ENCODE measurements around the gene PGAM1. TPM values are rescaled to one million over a fixed set of nuclear protein-coding genes. Genes with fewer than 3 reads are reported as not detected.
"Not testable (repeated sequence)": the region's sequence is repeated elsewhere in the genome, so short reads cannot be mapped to it uniquely, and the experiment has no call there.

PGAM1 gene
- 143 TPM for total RNA-seq

DNA sequence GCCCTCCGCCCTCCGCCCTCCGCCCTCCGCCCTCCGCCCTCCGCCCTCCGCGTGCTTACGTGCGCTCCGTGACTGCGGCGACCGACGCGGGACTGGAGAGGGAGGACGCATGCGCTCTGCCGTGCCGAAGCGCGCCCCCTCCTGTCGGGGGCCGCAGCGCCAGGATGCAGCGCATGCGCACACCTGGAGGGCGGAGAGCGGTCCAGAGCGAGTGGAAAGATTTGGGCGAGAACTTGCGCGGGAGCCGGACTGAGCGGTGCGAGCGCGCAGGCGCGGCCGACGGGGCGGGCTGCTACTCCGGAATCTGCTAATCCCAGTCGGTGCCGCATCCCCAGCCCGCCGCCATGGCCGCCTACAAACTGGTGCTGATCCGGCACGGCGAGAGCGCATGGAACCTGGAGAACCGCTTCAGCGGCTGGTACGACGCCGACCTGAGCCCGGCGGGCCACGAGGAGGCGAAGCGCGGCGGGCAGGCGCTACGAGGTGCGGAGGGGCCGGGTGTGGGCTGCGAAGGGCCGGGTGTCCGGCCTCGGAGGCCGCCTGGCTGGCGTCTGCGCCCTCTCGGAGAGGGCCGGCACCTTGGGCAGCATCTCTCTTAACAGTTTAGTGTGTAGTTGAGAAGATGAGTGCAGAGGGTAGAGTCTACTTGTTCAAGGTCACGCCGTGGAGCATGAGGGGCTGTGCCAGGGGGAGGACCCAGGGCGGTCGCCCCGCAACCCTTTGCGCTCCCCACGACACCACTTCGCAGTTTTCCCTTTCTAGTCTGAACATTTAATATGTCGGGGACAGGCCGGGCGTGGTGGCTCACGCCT, at the start of gene PGAM1:
PGAM1 (plus strand) TSS at position 228 of the 812 bp plus-strand sequence; CDS start at position 345, 117 bp downstream.
- DNase-seq (ENCODE audit: low spot score in 2 of 2) (peak; percentile 99), FAIRE-seq (no peak)

DNA sequence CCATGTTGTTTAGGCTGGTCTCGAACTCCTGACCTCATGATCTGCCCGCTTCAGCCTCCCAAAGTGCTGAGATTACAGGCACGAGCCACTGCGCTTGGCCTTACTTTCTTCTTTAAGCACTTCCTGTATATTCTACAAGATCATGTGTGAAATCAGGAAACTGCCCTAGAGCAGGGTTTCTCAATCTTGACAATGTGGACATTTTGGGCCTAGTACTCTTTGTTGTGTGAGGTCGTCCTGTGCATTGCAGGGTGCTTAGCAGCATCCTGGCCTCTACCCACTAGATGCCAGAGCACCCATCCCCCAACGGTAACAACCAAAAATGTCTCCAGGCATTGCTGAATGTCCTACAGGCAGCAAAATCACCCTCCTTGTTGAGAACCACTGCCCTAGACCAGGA, 49.6 kb upstream of the PGAM1 start:
- FAIRE-seq: no peak
- no peak for DNase-seq (ENCODE audit: low spot score in 2 of 2)

- DNase-seq (ENCODE audit: low spot score in 2 of 2) (no peak), FAIRE-seq (no peak)
Observed at GRCh38 chr10:97378933-97379921, 46.8 kb upstream of the PGAM1 start.

- no peak for DNase-seq (ENCODE audit: low spot score in 2 of 2)
- no peak for FAIRE-seq
Observed at GRCh38 chr10:97380516-97380915, 45.5 kb upstream of the PGAM1 start.

DNA sequence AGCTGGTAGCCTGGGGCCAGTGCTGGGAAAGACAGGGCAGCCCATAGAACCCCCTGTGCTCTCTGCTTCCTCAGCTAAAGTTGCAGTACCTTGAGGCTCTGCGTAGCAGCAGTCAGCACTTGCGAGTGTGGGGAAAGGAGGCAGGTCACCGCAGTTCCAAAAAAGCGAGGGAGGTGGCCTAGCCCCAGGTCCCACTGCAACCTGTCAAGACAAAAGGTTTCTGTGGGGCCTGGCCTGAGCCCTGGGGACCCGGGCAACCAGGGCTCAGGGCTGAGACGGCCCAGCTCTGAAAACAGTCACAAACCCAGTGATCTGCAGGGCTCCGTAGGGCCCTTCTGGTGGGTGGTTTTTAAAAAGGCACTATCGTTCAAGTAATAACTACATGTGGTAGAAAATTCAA, 44.4 kb upstream of the PGAM1 start:
- FAIRE-seq (no peak), DNase-seq (ENCODE audit: low spot score in 2 of 2) (no peak)

DNA sequence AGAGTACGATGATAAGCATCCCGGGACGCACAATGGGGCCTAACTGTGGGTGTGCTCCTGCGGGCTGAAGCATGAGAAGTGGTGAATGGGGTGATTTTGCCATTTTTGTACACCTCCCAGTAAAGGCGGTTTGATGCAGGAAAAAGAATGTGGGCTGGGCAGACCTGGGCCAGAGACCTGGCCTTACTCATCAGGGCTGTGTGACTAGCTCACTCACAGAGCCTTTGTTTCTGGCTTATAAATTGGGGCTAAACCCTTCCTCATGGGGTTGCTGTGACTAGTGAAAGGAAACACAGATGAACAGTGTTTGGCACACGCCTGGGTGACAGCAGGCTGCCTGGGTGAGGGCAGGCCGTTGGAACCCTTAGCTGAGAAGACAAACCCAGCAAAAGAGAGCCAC, 42.8 kb upstream of the PGAM1 start:
- DNase-seq (ENCODE audit: low spot score in 2 of 2) (no peak), FAIRE-seq (no peak)

- FAIRE-seq (no peak), DNase-seq (ENCODE audit: low spot score in 2 of 2) (no peak)
Observed at GRCh38 chr10:97384156-97384555, 41.8 kb upstream of the PGAM1 start.

- DNase-seq (ENCODE audit: low spot score in 2 of 2): no peak
- FAIRE-seq: no peak
Observed at GRCh38 chr10:97384641-97385040, 41.4 kb upstream of the PGAM1 start.

DNA sequence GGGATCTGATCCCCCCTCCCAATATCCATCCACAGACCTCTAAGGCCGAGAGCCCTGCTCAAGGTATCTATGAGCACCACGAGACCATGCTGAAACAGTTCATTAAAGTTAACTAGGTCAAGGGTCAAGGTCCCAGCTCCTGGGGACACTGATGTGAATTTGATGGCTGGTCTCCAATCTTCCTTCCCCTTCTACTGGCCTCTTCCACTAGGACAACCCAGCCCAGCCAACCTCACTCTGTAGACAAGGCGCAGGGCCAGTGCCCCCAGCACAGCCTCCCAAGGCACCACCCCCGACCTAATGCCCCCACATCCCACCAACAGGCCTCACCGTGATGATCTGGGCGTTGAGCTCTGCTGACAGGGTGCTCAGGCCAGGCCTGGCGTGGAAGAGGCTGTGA, 40.4 kb upstream of the PGAM1 start:
- DNase-seq (ENCODE audit: low spot score in 2 of 2) (no peak), FAIRE-seq (no peak)

DNA sequence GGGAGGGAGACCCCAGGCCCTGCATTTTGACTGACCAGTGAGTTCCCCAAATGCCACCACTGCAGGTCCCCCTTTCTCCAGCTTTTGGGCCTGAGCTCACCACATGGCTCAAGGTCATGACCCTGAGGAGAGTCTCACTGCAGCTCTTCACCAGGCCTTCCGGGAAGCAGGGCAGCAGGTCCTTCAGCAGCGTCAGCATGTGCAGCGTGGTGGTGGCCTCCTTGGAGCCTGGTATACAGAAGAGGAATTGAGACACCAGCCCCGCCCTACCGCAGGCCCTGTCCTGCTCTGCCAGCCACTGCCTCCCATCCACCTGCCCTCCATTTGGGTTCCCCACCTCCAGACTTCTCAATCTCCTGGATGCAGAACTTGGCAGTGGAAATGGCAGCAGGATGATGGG, 37.8 kb upstream of the PGAM1 start:
- DNase-seq (ENCODE audit: low spot score in 2 of 2): no peak
- FAIRE-seq: no peak

- FAIRE-seq (no peak), DNase-seq (ENCODE audit: low spot score in 2 of 2) (no peak)
Observed at GRCh38 chr10:97390091-97390490, 35.9 kb upstream of the PGAM1 start.

GRCh38 chr10:97393034-97393573, 32.9 kb upstream of the PGAM1 start:
- no peak for DNase-seq (ENCODE audit: low spot score in 2 of 2)
- no peak for FAIRE-seq

DNA sequence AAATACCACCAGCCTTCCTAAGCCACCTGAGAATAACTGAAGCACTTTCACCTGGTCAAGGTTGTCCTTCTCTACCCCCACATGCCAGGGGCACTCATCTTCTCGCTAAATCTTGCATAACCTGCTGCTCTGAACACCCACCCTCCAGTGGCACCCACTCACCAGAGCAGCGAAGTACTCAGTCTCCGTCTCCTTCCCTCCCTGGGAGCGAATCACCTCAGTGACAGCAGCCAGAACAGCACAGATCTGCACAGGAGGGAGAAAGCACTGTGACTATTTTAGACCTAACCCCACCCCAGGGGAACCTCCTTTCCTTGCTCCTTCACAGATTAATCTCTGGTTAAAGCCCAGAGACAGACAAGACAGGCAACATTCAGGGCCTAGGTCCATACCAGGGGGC, 29.9 kb upstream of the PGAM1 start:
- DNase-seq (ENCODE audit: low spot score in 2 of 2) (no peak), FAIRE-seq (no peak)

DNA sequence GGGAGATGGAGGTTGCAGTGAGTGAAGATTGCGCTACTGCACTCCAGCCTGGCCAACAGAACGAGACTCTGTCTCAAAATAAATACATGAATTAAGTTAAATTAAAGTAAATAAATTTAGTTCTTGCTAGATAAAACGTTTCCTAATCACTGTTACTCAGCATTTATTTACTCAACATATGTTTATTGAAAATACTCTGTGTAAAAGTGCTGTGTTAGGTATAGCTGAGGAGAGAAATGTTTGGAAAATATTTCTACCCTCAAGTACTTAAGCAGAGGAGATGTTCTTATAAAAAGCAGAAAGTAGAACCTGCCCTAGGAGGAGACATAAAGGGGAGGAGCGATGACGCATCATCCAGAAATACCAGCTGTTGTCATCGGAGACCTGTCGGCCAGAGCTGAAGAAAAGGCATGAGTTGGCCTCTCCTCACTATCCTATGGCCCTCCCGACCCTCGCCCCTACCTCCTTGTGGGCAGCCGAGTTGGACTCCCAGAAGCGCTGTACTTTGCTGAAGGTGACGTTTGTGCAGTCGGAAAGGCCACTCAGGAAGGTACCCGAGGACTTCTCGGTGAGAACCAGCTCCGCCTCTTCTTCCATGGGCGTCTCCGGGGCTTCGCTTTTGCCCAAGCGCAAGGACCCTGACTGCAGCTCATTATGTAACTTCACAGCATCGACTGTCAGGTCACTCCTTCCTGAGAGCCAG, 26.0 kb upstream of the PGAM1 start:
- FAIRE-seq: no peak
- DNase-seq (ENCODE audit: low spot score in 2 of 2): no peak

DNA sequence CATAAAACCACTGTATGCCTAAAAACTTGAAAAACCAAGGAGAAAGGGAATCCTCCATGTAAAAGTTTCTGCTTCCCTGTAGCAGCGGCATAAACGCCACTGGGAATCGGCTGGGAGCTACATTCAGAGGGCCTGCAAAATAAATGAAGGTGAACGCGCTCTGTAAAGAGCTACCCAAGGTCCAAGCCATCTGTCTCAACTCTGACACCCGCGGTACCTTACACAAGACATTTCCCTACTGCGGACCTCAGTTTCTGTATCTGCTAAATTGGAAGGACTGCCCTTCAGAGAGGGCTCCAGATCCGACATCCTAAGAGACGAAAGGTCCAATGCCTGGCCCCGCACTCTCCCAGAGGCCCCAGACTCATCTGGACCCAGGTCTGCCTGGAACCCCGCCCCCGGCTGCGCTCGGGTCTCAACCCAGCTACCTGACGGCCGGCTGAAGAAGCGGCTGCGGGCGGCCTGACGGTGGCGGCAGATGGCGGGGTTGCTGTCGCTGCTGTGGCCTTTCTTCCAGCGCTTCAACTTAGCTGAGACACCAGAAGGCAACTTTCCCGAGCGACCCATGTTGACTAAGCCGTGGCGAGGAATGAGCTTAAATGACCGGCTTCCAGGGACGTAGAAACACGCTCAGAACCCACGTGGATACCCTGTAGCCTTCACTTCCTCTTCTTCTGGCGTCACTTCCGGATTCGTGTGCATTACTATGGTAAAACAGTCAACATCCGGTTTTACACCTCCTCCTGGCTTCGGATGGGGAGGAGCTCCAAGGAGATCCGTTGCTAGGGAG, 25.1 kb upstream of the PGAM1 start, which contains the start of gene RRP12:
RRP12 (minus strand) TSS at position 676 of the 790 bp plus-strand sequence; CDS start at position 567, 109 bp downstream.
- FAIRE-seq (peak; percentile 36), DNase-seq (ENCODE audit: low spot score in 2 of 2) (peak; percentile 87 to 95)

- FAIRE-seq (no peak), DNase-seq (ENCODE audit: low spot score in 2 of 2) (no peak)
Observed at GRCh38 chr10:97401455-97401919, 24.5 kb upstream of the PGAM1 start.

DNA sequence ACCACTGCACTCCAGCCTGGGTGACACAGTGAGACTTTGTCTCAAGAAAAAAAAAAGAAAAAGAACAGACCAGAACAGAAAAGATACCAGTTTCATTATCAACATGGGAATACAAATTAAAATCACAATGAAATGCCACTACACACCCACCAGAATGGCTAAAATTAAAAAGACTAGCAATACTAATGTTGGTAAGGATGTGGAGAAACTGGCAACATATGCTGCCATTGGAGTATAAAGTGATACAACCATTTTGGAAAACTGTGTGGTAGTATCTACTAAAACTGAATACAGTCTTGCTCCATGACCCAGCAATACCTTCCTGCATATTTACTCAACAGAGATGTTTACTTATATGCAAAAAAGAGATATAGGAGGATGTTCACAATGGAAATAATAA, 21.9 kb upstream of the PGAM1 start:
- FAIRE-seq (no peak), DNase-seq (ENCODE audit: low spot score in 2 of 2) (no peak)

- FAIRE-seq (no peak), DNase-seq (ENCODE audit: low spot score in 2 of 2) (no peak)
Observed at GRCh38 chr10:97406064-97406463, 19.9 kb upstream of the PGAM1 start.

GRCh38 chr10:97406483-97406882, 19.5 kb upstream of the PGAM1 start:
- FAIRE-seq: not testable (repeated sequence)

More at GRCh38 chr10:97406483-97406882, 19.5 kb upstream of the PGAM1 start:
- DNase-seq (ENCODE audit: low spot score in 2 of 2): not testable (repeated sequence)

Data from frontal cortex (tissue), 4 donors.